ENCODE measurements around the gene ATP5PB. TPM values are rescaled to one million over a fixed set of nuclear protein-coding genes. Genes with fewer than 3 reads are reported as not detected.

Gene ATP5PB
- total RNA-seq, 1 experiment from 2014 or later = 344 TPM

GRCh38 chr1:111412839-111413238 is 36.4 kb upstream of the ATP5PB start:
- CTCF ChIA-PET = no interaction called here
- Histone ChIP-seq H3K27ac (ENCODE audit: low read depth, low read length, poor library complexity, severe bottlenecking) (no peak overlapping the region), H3K27me3 (replicated peaks; ENCODE audit: insufficient read depth, low read depth, low read length, poor library complexity) (peaks cover 12% of the 10 kb centered on the region), H3K36me3 (ENCODE audit: insufficient read depth, low read length, poor library complexity, severe bottlenecking) (no peaks in the 10 kb centered on the region), H3K4me1 (ENCODE audit: insufficient read depth, low read length, poor library complexity, severe bottlenecking) (no peaks in the 10 kb centered on the region), H3K4me3 (ENCODE audit: low read depth, low read length, poor library complexity, severe bottlenecking) (no peak overlapping the region), H3K9me3 (ENCODE audit: low read depth, low read length, poor library complexity, severe bottlenecking) (no peaks in the 10 kb centered on the region)
- intact Hi-C loops (cut with micrococcal nuclease; ENCODE audit: unreplicated experiment) = no loop called here
- no TSS peak for BruUV-seq (replicated peaks)
- DNase-seq (ENCODE audit: low spot score) = no peak
- POLR2A ChIA-PET (ENCODE audit: low non-redundant PET) = no interaction called here
- TF ChIP-seq CTCF (conservative IDR thresholded peaks at IDR 0.05; ENCODE audit: low read depth, low read length) (no peak), EZH2 (IDR thresholded peaks at IDR 0.05; ENCODE audit: borderline replicate concordance, low read depth, low read length, poor library complexity, severe bottlenecking) (no peak)

GRCh38 chr1:111414756-111415155 is 34.5 kb upstream of the ATP5PB start:
- TF ChIP-seq CTCF (conservative IDR thresholded peaks at IDR 0.05; ENCODE audit: low read depth, low read length) (no peak), EZH2 (IDR thresholded peaks at IDR 0.05; ENCODE audit: borderline replicate concordance, low read depth, low read length, poor library complexity, severe bottlenecking) (no peak)
- ChIA-PET POLR2A (ENCODE audit: low non-redundant PET) (no interaction called here), CTCF (no interaction called here)
- Histone ChIP-seq H3K4me3 (ENCODE audit: low read depth, low read length, poor library complexity, severe bottlenecking) (no peak overlapping the region), H3K9me3 (ENCODE audit: low read depth, low read length, poor library complexity, severe bottlenecking) (no peaks in the 10 kb centered on the region), H3K27ac (ENCODE audit: low read depth, low read length, poor library complexity, severe bottlenecking) (no peak overlapping the region), H3K36me3 (ENCODE audit: insufficient read depth, low read length, poor library complexity, severe bottlenecking) (no peaks in the 10 kb centered on the region), H3K4me1 (ENCODE audit: insufficient read depth, low read length, poor library complexity, severe bottlenecking) (no peaks in the 10 kb centered on the region), H3K27me3 (replicated peaks; ENCODE audit: insufficient read depth, low read depth, low read length, poor library complexity) (peaks cover 21% of the 10 kb centered on the region)
- DNase-seq (ENCODE audit: low spot score) = no peak
- intact Hi-C loops (cut with micrococcal nuclease; ENCODE audit: unreplicated experiment) = no loop called here
- BruUV-seq (replicated peaks) = no TSS peak

GRCh38 chr1:111415461-111415860 is 33.8 kb upstream of the ATP5PB start:
- Histone ChIP-seq H3K4me1 (ENCODE audit: insufficient read depth, low read length, poor library complexity, severe bottlenecking) (no peaks in the 10 kb centered on the region), H3K27me3 (replicated peaks; ENCODE audit: insufficient read depth, low read depth, low read length, poor library complexity) (peaks cover 22% of the 10 kb centered on the region), H3K36me3 (ENCODE audit: insufficient read depth, low read length, poor library complexity, severe bottlenecking) (no peaks in the 10 kb centered on the region), H3K9me3 (ENCODE audit: low read depth, low read length, poor library complexity, severe bottlenecking) (no peaks in the 10 kb centered on the region), H3K27ac (ENCODE audit: low read depth, low read length, poor library complexity, severe bottlenecking) (no peak overlapping the region), H3K4me3 (ENCODE audit: low read depth, low read length, poor library complexity, severe bottlenecking) (no peak overlapping the region)
- CTCF ChIA-PET = no interaction called here
- DNase-seq (ENCODE audit: low spot score) = no peak
- POLR2A ChIA-PET (ENCODE audit: low non-redundant PET) = no interaction called here
- TF ChIP-seq EZH2 (IDR thresholded peaks at IDR 0.05; ENCODE audit: borderline replicate concordance, low read depth, low read length, poor library complexity, severe bottlenecking) = no peak
- BruUV-seq (replicated peaks) = no TSS peak
- intact Hi-C loops (cut with micrococcal nuclease; ENCODE audit: unreplicated experiment) = no loop called here

- no TSS peak for BruUV-seq (replicated peaks)
- ChIA-PET POLR2A (ENCODE audit: low non-redundant PET) (no interaction called here), CTCF (no interaction called here)
- intact Hi-C loops (cut with micrococcal nuclease; ENCODE audit: unreplicated experiment) = no loop called here
- H3K27me3 ChIP-seq (replicated peaks; ENCODE audit: insufficient read depth, low read depth, low read length, poor library complexity) = peaks cover 18% of the 10 kb centered on the region
- no peak overlapping the region for H3K4me3 ChIP-seq (ENCODE audit: low read depth, low read length, poor library complexity, severe bottlenecking)
- no peak for DNase-seq (ENCODE audit: low spot score)
- H3K36me3 ChIP-seq (ENCODE audit: insufficient read depth, low read length, poor library complexity, severe bottlenecking) = no peaks in the 10 kb centered on the region
- no peaks in the 10 kb centered on the region for H3K9me3 ChIP-seq (ENCODE audit: low read depth, low read length, poor library complexity, severe bottlenecking)
- H3K4me1 ChIP-seq (ENCODE audit: insufficient read depth, low read length, poor library complexity, severe bottlenecking) = no peaks in the 10 kb centered on the region
- H3K27ac ChIP-seq (ENCODE audit: low read depth, low read length, poor library complexity, severe bottlenecking) = no peak overlapping the region
- no peak for TF ChIP-seq EZH2 (IDR thresholded peaks at IDR 0.05; ENCODE audit: borderline replicate concordance, low read depth, low read length, poor library complexity, severe bottlenecking)
- no peak for TF ChIP-seq CTCF (conservative IDR thresholded peaks at IDR 0.05; ENCODE audit: low read depth, low read length)
Observed at GRCh38 chr1:111417755-111418154, 31.5 kb upstream of the ATP5PB start.
